ENCODE measurements around the gene TTYH2.

DNA sequence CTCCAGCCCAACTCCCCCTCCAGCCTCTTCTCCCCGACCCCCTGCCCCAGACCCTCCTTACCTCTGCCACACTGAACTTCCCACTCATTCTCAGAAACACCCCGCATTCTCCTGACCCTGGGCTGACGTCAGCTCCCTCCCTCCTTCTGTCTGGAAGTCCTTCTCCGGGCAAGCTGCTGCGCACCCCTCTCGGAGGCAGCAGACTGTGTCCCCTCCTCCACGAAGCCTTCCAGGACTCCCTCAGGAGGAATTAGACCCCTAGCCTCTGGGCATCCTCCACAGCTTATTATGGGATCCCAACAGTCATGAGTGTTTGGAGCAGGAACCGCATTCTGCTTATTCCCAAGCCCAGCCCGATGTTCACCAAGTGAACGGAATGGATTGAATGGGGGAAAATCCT is 13.3 kb upstream of the TTYH2 start:
- TF ChIP-seq, protein P1, sequence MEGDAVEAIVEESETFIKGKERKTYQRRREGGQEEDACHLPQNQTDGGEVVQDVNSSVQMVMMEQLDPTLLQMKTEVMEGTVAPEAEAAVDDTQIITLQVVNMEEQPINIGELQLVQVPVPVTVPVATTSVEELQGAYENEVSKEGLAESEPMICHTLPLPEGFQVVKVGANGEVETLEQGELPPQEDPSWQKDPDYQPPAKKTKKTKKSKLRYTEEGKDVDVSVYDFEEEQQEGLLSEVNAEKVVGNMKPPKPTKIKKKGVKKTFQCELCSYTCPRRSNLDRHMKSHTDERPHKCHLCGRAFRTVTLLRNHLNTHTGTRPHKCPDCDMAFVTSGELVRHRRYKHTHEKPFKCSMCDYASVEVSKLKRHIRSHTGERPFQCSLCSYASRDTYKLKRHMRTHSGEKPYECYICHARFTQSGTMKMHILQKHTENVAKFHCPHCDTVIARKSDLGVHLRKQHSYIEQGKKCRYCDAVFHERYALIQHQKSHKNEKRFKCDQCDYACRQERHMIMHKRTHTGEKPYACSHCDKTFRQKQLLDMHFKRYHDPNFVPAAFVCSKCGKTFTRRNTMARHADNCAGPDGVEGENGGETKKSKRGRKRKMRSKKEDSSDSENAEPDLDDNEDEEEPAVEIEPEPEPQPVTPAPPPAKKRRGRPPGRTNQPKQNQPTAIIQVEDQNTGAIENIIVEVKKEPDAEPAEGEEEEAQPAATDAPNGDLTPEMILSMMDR (IDR thresholded peaks at IDR 0.05; ENCODE audit: insufficient read depth, low read length, poor library complexity, severe bottlenecking): no peak
- TF ChIP-seq EZH2phosphoT487 (conservative IDR thresholded peaks at IDR 0.05; ENCODE audit: low read length): no peak
